A549 (cell line): ENCODE measurements around the gene SHANK3.

Experiments
- BHLHE40 ChIP-seq: IDR thresholded peaks from 2 replicates; pipeline ENCODE4 v1.6.1; 2012; ENCODE audit warnings: low read depth, low read length, inconsistent platforms
- JUNB ChIP-seq: fragments of >200 bp; sonication (Bioruptor Twin); formaldehyde crosslinking; IDR thresholded peaks from 2 replicates; pipeline ENCODE4 v1.6.1; 2016
- POLR2A ChIP-seq: IDR thresholded peaks from 2 replicates; pipeline ENCODE4 v1.6.1; 2012; ENCODE audit warnings: mild to moderate bottlenecking, low read length
- TF ChIP-seq, protein P1 (sequence below): fragments of >200 bp; sonication (Bioruptor Twin); formaldehyde crosslinking; IDR thresholded peaks from 3 replicates; pipeline ENCODE4 v1.5.1; 2016

DNA sequence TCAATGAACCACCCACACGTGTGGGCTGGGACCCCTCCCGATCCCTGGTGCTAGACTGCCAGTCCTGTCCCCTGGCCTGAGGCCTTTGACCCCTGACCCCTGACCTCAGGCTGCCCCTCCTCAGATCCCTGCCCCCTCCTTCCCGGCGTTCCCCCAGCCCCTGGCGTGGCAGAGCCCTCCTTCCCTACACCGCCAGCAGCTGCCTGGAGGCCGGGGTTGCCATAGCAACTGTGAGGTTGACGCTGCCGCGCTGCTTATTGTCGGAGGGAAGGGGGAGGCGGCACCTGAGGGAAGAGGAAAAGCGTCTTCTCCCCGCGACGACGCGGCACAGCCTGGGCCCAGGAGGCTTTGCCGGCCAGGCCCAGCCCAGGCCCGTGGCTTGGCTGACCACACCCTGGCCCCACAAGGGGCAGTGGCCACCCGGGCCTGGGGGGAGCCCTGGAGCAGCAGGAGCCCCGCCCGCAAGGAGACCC is 32.6 kb downstream of the SHANK3 start:
- TF ChIP-seq, protein P1, sequence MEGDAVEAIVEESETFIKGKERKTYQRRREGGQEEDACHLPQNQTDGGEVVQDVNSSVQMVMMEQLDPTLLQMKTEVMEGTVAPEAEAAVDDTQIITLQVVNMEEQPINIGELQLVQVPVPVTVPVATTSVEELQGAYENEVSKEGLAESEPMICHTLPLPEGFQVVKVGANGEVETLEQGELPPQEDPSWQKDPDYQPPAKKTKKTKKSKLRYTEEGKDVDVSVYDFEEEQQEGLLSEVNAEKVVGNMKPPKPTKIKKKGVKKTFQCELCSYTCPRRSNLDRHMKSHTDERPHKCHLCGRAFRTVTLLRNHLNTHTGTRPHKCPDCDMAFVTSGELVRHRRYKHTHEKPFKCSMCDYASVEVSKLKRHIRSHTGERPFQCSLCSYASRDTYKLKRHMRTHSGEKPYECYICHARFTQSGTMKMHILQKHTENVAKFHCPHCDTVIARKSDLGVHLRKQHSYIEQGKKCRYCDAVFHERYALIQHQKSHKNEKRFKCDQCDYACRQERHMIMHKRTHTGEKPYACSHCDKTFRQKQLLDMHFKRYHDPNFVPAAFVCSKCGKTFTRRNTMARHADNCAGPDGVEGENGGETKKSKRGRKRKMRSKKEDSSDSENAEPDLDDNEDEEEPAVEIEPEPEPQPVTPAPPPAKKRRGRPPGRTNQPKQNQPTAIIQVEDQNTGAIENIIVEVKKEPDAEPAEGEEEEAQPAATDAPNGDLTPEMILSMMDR, result no peak
- TF ChIP-seq JUNB (no peak), POLR2A (no peak), BHLHE40 (no peak)
